ENCODE measurements around the gene CA12.

CA12 gene

DNA sequence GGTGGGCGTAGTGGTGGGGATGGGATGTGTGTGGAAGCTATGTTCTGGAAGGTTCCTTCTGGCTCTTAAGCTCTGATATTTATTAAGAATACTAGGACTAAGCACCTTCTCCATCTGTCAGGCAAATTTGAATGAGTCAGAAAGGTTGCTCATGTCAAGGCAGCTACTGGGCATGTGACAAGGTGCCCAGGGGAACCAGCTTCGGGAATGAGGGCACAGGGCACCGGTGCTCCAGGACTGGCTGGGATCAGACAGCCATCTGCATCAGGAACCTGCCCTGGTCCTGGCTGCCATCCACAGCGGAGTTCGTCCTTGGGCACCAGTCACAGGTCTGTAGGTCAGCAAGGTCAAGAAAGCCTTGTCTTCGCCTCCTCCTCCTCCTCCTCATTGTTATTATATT lies 32.5 kb downstream of the CA12 start (continued):
- no peak for TF ChIP-seq CREB5 (CRISPR knock-in tag; IDR thresholded peaks at IDR 0.05; ENCODE audit: low read depth)
- no peak for TF ChIP-seq OSR1 (CRISPR knock-in tag; IDR thresholded peaks at IDR 0.05)

DNA sequence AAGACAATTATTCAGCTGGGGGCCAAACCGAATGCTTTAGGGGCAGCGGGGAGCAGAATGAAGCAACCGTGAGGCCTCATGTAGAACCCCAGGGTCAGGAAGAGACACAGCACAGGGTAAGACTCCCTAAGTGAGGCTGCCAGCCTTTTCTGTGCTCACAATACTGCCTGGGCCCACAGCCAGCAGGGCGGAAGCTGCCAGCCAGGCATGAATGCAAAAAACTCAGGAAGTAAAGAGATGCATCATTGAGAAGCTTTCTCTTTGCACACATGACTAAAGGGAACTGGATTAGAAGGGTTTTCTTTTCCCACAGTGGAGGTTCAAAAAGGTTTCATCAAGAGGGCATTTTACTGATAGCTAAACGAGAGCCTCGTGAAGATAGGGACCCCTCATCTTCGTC lies 33.3 kb downstream of the CA12 start:
- peak; percentile 91 for ATAC-seq
- TF ChIP-seq ESRRG (CRISPR knock-in tag; IDR thresholded peaks at IDR 0.05) = no peak
- TF ChIP-seq, protein P1, sequence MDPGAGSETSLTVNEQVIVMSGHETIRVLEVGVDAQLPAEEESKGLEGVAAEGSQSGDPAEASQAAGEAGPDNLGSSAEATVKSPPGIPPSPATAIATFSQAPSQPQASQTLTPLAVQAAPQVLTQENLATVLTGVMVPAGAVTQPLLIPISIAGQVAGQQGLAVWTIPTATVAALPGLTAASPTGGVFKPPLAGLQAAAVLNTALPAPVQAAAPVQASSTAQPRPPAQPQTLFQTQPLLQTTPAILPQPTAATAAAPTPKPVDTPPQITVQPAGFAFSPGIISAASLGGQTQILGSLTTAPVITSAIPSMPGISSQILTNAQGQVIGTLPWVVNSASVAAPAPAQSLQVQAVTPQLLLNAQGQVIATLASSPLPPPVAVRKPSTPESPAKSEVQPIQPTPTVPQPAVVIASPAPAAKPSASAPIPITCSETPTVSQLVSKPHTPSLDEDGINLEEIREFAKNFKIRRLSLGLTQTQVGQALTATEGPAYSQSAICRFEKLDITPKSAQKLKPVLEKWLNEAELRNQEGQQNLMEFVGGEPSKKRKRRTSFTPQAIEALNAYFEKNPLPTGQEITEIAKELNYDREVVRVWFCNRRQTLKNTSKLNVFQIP (CRISPR knock-in tag; IDR thresholded peaks at IDR 0.05; ENCODE audit: borderline replicate concordance, low read depth) = no peak
- TF ChIP-seq, protein P2, sequence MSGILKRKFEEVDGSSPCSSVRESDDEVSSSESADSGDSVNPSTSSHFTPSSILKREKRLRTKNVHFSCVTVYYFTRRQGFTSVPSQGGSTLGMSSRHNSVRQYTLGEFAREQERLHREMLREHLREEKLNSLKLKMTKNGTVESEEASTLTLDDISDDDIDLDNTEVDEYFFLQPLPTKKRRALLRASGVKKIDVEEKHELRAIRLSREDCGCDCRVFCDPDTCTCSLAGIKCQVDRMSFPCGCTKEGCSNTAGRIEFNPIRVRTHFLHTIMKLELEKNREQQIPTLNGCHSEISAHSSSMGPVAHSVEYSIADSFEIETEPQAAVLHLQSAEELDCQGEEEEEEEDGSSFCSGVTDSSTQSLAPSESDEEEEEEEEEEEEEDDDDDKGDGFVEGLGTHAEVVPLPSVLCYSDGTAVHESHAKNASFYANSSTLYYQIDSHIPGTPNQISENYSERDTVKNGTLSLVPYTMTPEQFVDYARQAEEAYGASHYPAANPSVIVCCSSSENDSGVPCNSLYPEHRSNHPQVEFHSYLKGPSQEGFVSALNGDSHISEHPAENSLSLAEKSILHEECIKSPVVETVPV (CRISPR knock-in tag; IDR thresholded peaks at IDR 0.05) = no peak
- TF ChIP-seq ZNF70 (CRISPR knock-in tag; IDR thresholded peaks at IDR 0.05) = no peak

DNA sequence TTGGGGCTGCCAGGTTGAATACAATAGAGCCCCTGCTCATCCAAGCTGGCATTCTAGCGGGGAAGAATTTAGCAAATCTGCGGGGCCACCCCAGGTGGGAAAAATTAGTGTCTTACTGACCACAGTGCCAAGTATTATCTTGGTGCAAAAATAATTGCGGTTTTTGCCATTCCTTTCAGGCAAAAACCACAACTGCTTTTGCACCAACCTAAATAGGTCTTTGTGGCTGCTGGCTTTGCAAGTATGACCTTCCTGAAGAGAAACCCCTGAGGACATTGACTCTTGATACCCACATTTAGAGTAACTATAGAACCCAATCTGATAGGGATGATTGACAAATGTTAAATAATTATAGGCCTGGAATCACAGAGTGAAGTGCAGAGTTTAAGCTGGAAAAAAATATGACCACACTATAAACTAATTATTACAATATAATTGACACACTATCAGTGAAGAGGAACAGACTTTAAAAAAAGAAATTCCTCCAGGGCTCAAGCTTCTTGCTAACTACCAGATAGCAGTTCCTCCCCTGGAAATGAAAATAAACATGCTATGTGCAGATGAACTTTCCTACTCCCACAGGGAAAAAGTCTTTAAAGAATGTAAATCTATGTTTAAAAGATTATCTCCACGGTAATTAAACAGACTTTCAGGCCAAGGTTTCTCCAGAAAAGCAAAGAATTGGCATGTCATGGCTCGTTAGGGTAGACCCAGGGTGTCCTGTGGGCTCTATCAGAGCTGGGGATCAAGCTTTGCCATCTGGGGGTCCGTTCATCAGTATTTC lies 34.4 kb downstream of the CA12 start:
- no peak for ATAC-seq
- TF ChIP-seq OSR1 (CRISPR knock-in tag; IDR thresholded peaks at IDR 0.05) = no peak
- no peak for TF ChIP-seq CSDC2 (CRISPR knock-in tag; IDR thresholded peaks at IDR 0.05)
- peak; percentile 44; the same call in 1 of the 2 replicates for TF ChIP-seq TCF4 (CRISPR knock-in tag; IDR thresholded peaks at IDR 0.05; ENCODE audit: borderline replicate concordance)
- 0 out of 2 replicates have a peak, but pooled peaks have one; percentile 21 for TF ChIP-seq ISL1 (CRISPR knock-in tag; IDR thresholded peaks at IDR 0.05)

DNA sequence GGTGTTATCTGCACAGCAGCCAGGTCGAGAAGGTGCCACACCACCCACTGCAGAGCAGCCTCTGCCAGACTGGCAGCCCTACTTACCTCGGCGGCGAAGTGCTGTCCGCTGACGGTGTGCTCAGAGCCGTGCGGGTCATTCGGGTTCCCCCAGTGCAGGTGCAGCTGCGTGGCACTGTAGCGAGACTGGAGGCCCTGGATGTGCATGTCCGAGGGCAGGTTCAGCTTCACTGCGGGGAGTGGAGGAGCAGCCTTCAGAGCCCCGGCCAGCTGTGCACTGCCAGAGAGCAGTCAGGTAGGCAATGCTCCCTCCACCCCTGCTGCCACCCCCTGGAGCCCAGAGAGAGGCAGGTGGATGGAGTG lies 36.3 kb downstream of the CA12 start:
- no peak for ATAC-seq
- TF ChIP-seq ZFP3 (CRISPR knock-in tag; IDR thresholded peaks at IDR 0.05) (no peak), ZFP30 (CRISPR knock-in tag; IDR thresholded peaks at IDR 0.05) (no peak), ZNF70 (CRISPR knock-in tag; IDR thresholded peaks at IDR 0.05) (no peak), ZC3H10 (CRISPR knock-in tag; IDR thresholded peaks at IDR 0.05) (no peak), CSDC2 (CRISPR knock-in tag; IDR thresholded peaks at IDR 0.05) (no peak), TOX (CRISPR knock-in tag; IDR thresholded peaks at IDR 0.05; ENCODE audit: borderline replicate concordance) (no peak), ZNF8 (CRISPR knock-in tag; IDR thresholded peaks at IDR 0.05) (no peak), ISL1 (CRISPR knock-in tag; IDR thresholded peaks at IDR 0.05) (no peak), GLIS3 (CRISPR knock-in tag; IDR thresholded peaks at IDR 0.05) (no peak), TCF4 (CRISPR knock-in tag; IDR thresholded peaks at IDR 0.05; ENCODE audit: borderline replicate concordance) (no peak)
- TF ChIP-seq, protein P3, sequence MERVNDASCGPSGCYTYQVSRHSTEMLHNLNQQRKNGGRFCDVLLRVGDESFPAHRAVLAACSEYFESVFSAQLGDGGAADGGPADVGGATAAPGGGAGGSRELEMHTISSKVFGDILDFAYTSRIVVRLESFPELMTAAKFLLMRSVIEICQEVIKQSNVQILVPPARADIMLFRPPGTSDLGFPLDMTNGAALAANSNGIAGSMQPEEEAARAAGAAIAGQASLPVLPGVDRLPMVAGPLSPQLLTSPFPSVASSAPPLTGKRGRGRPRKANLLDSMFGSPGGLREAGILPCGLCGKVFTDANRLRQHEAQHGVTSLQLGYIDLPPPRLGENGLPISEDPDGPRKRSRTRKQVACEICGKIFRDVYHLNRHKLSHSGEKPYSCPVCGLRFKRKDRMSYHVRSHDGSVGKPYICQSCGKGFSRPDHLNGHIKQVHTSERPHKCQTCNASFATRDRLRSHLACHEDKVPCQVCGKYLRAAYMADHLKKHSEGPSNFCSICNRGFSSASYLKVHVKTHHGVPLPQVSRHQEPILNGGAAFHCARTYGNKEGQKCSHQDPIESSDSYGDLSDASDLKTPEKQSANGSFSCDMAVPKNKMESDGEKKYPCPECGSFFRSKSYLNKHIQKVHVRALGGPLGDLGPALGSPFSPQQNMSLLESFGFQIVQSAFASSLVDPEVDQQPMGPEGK (CRISPR knock-in tag; IDR thresholded peaks at IDR 0.05; ENCODE audit: borderline replicate concordance) = no peak

DNA sequence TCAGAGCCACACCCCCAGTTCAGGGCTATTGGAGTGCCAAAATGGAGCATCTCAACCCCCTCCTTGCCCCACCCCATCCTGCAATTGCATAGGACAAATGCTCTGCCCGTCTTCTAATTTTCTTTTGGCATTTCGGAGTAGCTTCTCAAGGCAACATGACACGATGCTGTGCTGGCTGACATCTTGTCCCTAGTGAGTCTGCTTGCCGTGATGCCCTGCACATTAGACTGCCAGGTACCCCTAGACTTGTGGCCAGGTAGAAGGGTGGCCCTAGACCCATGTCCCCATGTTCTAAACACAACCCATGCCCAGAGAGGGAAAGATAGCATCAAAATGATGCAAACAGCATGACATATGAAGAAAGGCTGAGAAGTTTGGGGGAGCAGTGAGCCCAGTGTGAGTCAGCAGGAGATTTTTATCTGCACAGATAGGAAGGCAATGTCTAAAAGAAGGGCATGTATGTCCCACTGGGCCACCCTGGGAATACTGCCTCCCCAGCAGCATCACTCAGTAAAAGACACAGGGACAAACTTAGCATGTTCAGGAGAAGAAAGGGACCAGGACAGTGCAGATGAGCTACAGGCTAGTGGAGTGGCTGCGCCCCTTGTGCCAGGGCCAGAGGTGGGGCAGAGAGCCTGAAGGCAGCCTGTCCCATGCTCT lies 36.8 kb downstream of the CA12 start:
- ATAC-seq = peak; percentile 29; the same call in 2 of the 3 replicates
- TF ChIP-seq CREB5 (CRISPR knock-in tag; IDR thresholded peaks at IDR 0.05; ENCODE audit: low read depth) (no peak), TOX (CRISPR knock-in tag; IDR thresholded peaks at IDR 0.05; ENCODE audit: borderline replicate concordance) (no peak), ZNF8 (CRISPR knock-in tag; IDR thresholded peaks at IDR 0.05) (no peak), CSDC2 (CRISPR knock-in tag; IDR thresholded peaks at IDR 0.05) (no peak), TSHZ2 (CRISPR knock-in tag; IDR thresholded peaks at IDR 0.05) (no peak)
- TF ChIP-seq, protein P3 (CRISPR knock-in tag; IDR thresholded peaks at IDR 0.05; ENCODE audit: borderline replicate concordance) = no peak
- TF ChIP-seq, protein P1 (CRISPR knock-in tag; IDR thresholded peaks at IDR 0.05; ENCODE audit: borderline replicate concordance, low read depth) = no peak
